Measurements from ENCODE around the gene CNTNAP4. TPM values are rescaled to one million over a fixed set of nuclear protein-coding genes. Genes with fewer than 3 reads are reported as not detected.

CNTNAP4 gene
- polyA plus RNA-seq, 2 donors: not detected

DNA sequence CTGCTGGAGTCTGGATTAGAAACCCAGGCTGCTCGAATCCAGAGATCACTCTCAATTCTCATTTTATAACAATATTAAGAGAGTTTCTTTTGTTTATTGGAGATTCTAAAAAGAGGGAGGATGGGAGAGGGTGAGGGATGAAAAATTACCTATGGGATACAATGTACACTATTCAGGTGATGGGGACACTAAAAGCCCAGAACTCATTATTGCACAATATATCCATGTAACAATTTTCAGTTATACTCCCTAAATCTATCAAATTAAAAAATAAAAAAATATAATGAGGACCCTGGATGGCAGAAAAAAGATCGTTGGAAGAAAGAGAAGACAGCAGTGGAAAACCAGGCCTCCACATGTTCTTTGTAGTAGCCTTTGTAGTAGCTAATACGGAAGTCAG is 100.8 kb downstream of the CNTNAP4 start:
- Histone ChIP-seq H3K27ac (ENCODE audit: low read depth in 2 of 2, low read length in 1 of 2) (no peak overlapping the region), H3K36me3 (ENCODE audit: control insufficient read depth in 2 of 2, insufficient read depth in 2 of 2, low read length in 1 of 2) (no peaks in the 10 kb centered on the region), H3K9me3 (ENCODE audit: control insufficient read depth in 2 of 2, insufficient read depth in 1 of 2, low read depth in 1 of 2, low read length in 1 of 2) (no peaks in the 10 kb centered on the region), H3K4me3 (ENCODE audit: low read depth in 1 of 2, low read length in 2 of 2) (no peak overlapping the region), H3K27me3 (ENCODE audit: control insufficient read depth in 1 of 2, insufficient read depth in 2 of 2, low read length in 2 of 2) (no peaks in the 10 kb centered on the region), H3K4me1 (ENCODE audit: control insufficient read depth in 2 of 2, insufficient read depth in 2 of 2, low read length in 1 of 2) (no peaks in the 10 kb centered on the region)
- 76 to 86% methylated on average over 3 of the region's 3 CpGs for WGBS, 2 donors

DNA sequence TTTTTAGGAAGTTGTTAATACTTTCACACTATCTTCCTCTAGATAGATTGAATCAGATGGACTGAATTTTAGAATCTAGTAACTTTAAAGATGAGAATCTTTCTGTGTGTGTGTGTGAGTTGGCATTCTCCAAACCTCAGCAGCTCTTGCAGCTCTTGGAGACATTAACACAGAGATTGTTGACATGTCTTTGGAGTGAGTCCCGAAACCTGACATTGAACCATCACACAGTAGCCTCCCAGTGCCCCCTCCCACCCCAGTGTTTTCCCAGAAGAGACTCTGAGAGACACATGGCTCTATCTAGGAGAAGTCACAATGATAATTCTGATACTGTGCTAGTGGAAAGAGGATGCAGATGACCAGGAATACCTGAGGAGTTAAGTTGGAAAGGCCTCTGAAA is 103.9 kb downstream of the CNTNAP4 start:
- no peaks in the 10 kb centered on the region for H3K27me3 ChIP-seq (ENCODE audit: control insufficient read depth in 1 of 2, insufficient read depth in 2 of 2, low read length in 2 of 2)
- H3K27ac ChIP-seq (ENCODE audit: low read depth in 2 of 2, low read length in 1 of 2): no peak overlapping the region
- H3K36me3 ChIP-seq (ENCODE audit: control insufficient read depth in 2 of 2, insufficient read depth in 2 of 2, low read length in 1 of 2): no peaks in the 10 kb centered on the region
- 60 to 68% methylated on average over 1 of the region's 1 CpG for WGBS, 2 donors
- no peaks in the 10 kb centered on the region for H3K9me3 ChIP-seq (ENCODE audit: control insufficient read depth in 2 of 2, insufficient read depth in 1 of 2, low read depth in 1 of 2, low read length in 1 of 2)
- H3K4me3 ChIP-seq (ENCODE audit: low read depth in 1 of 2, low read length in 2 of 2): no peak overlapping the region
- no peaks in the 10 kb centered on the region for H3K4me1 ChIP-seq (ENCODE audit: control insufficient read depth in 2 of 2, insufficient read depth in 2 of 2, low read length in 1 of 2)

GRCh38 chr16:76385601-76386230 is 108.5 kb downstream of the CNTNAP4 start:
- H3K4me1 ChIP-seq (ENCODE audit: control insufficient read depth in 2 of 2, insufficient read depth in 2 of 2, low read length in 1 of 2): no peaks in the 10 kb centered on the region
- H3K9me3 ChIP-seq (ENCODE audit: control insufficient read depth in 2 of 2, insufficient read depth in 1 of 2, low read depth in 1 of 2, low read length in 1 of 2): no peaks in the 10 kb centered on the region
- H3K27ac ChIP-seq (ENCODE audit: low read depth in 2 of 2, low read length in 1 of 2): no peak overlapping the region
- WGBS, 2 donors: 76 to 82% methylated on average over 7 of the region's 7 CpGs
- no peaks in the 10 kb centered on the region for H3K27me3 ChIP-seq (ENCODE audit: control insufficient read depth in 1 of 2, insufficient read depth in 2 of 2, low read length in 2 of 2)
- H3K36me3 ChIP-seq (ENCODE audit: control insufficient read depth in 2 of 2, insufficient read depth in 2 of 2, low read length in 1 of 2): no peaks in the 10 kb centered on the region
- H3K4me3 ChIP-seq (ENCODE audit: low read depth in 1 of 2, low read length in 2 of 2): no peak overlapping the region

DNA sequence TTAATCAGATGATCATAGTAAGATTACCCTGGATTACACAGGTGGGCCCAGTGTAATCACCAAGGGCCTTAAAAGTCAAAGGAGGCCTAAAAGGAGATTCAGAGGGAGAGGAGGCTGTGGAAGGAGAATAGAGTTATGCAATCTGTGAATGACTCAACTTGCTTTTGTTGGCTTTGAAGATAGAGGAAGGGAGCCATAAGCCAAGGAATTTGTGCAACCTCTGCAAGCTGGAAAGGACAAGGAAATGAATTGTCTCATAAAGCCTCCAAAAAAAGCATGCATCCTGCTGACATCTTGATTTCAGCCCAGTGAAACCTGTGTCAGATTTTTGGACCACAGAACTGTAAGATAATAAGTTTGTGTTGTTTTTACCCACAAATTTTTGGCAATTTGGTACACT is 109.6 kb downstream of the CNTNAP4 start:
- peaks cover 0 to 2% of the 10 kb centered on the region in 2 donors for H3K9me3 ChIP-seq (ENCODE audit: control insufficient read depth in 2 of 2, insufficient read depth in 1 of 2, low read depth in 1 of 2, low read length in 1 of 2)
- H3K4me1 ChIP-seq (ENCODE audit: control insufficient read depth in 2 of 2, insufficient read depth in 2 of 2, low read length in 1 of 2): no peaks in the 10 kb centered on the region
- no peaks in the 10 kb centered on the region for H3K27me3 ChIP-seq (ENCODE audit: control insufficient read depth in 1 of 2, insufficient read depth in 2 of 2, low read length in 2 of 2)
- H3K36me3 ChIP-seq (ENCODE audit: control insufficient read depth in 2 of 2, insufficient read depth in 2 of 2, low read length in 1 of 2): no peaks in the 10 kb centered on the region
- no peak overlapping the region for H3K27ac ChIP-seq (ENCODE audit: low read depth in 2 of 2, low read length in 1 of 2)
- no peak overlapping the region for H3K4me3 ChIP-seq (ENCODE audit: low read depth in 1 of 2, low read length in 2 of 2)

- H3K4me1 ChIP-seq (ENCODE audit: control insufficient read depth in 2 of 2, insufficient read depth in 2 of 2, low read length in 1 of 2): no peaks in the 10 kb centered on the region
- no peaks in the 10 kb centered on the region for H3K36me3 ChIP-seq (ENCODE audit: control insufficient read depth in 2 of 2, insufficient read depth in 2 of 2, low read length in 1 of 2)
- 25 to 30% methylated on average over 2 of the region's 2 CpGs for WGBS, 2 donors
- peaks cover 0 to 2% of the 10 kb centered on the region in 2 donors for H3K9me3 ChIP-seq (ENCODE audit: control insufficient read depth in 2 of 2, insufficient read depth in 1 of 2, low read depth in 1 of 2, low read length in 1 of 2)
- H3K27ac ChIP-seq (ENCODE audit: low read depth in 2 of 2, low read length in 1 of 2): no peak overlapping the region
- H3K27me3 ChIP-seq (ENCODE audit: control insufficient read depth in 1 of 2, insufficient read depth in 2 of 2, low read length in 2 of 2): no peaks in the 10 kb centered on the region
- H3K4me3 ChIP-seq (ENCODE audit: low read depth in 1 of 2, low read length in 2 of 2): no peak overlapping the region
Measured at GRCh38 chr16:76387994-76388393, 110.8 kb downstream of the CNTNAP4 start.

- no peaks in the 10 kb centered on the region for H3K4me1 ChIP-seq (ENCODE audit: control insufficient read depth in 2 of 2, insufficient read depth in 2 of 2, low read length in 1 of 2)
- no peaks in the 10 kb centered on the region for H3K36me3 ChIP-seq (ENCODE audit: control insufficient read depth in 2 of 2, insufficient read depth in 2 of 2, low read length in 1 of 2)
- H3K9me3 ChIP-seq (ENCODE audit: control insufficient read depth in 2 of 2, insufficient read depth in 1 of 2, low read depth in 1 of 2, low read length in 1 of 2): peaks cover 0 to 2% of the 10 kb centered on the region in 2 donors
- H3K4me3 ChIP-seq (ENCODE audit: low read depth in 1 of 2, low read length in 2 of 2): no peak overlapping the region
- WGBS, 2 donors: 76 to 85% methylated on average over 6 of the region's 6 CpGs
- no peaks in the 10 kb centered on the region for H3K27me3 ChIP-seq (ENCODE audit: control insufficient read depth in 1 of 2, insufficient read depth in 2 of 2, low read length in 2 of 2)
- H3K27ac ChIP-seq (ENCODE audit: low read depth in 2 of 2, low read length in 1 of 2): no peak overlapping the region
Measured at GRCh38 chr16:76389126-76389525, 111.9 kb downstream of the CNTNAP4 start.

- 72 to 83% methylated on average over 1 of the region's 1 CpG for WGBS, 2 donors
- H3K9me3 ChIP-seq (ENCODE audit: control insufficient read depth in 2 of 2, insufficient read depth in 1 of 2, low read depth in 1 of 2, low read length in 1 of 2): peaks cover 0 to 2% of the 10 kb centered on the region in 2 donors
- H3K27me3 ChIP-seq (ENCODE audit: control insufficient read depth in 1 of 2, insufficient read depth in 2 of 2, low read length in 2 of 2): no peaks in the 10 kb centered on the region
- no peak overlapping the region for H3K27ac ChIP-seq (ENCODE audit: low read depth in 2 of 2, low read length in 1 of 2)
- H3K36me3 ChIP-seq (ENCODE audit: control insufficient read depth in 2 of 2, insufficient read depth in 2 of 2, low read length in 1 of 2): no peaks in the 10 kb centered on the region
- H3K4me1 ChIP-seq (ENCODE audit: control insufficient read depth in 2 of 2, insufficient read depth in 2 of 2, low read length in 1 of 2): no peaks in the 10 kb centered on the region
- H3K4me3 ChIP-seq (ENCODE audit: low read depth in 1 of 2, low read length in 2 of 2): no peak overlapping the region
Measured at GRCh38 chr16:76390476-76390875, 113.3 kb downstream of the CNTNAP4 start.

GRCh38 chr16:76396977-76397376 is 119.8 kb downstream of the CNTNAP4 start:
- 59 to 64% methylated on average over 4 of the region's 4 CpGs for WGBS, 2 donors

GRCh38 chr16:76409706-76410105 is 132.5 kb downstream of the CNTNAP4 start:
- 54 to 60% methylated on average over 1 of the region's 1 CpG for whole genome bisulfite sequencing, 2 donors
- Histone ChIP-seq H3K4me3 (ENCODE audit: low read depth in 1 of 2, low read length in 2 of 2) (no peak overlapping the region), H3K9me3 (ENCODE audit: control insufficient read depth in 2 of 2, insufficient read depth in 1 of 2, low read depth in 1 of 2, low read length in 1 of 2) (no peaks in the 10 kb centered on the region), H3K36me3 (ENCODE audit: control insufficient read depth in 2 of 2, insufficient read depth in 2 of 2, low read length in 1 of 2) (no peaks in the 10 kb centered on the region), H3K27ac (ENCODE audit: low read depth in 2 of 2, low read length in 1 of 2) (no peak overlapping the region), H3K27me3 (ENCODE audit: control insufficient read depth in 1 of 2, insufficient read depth in 2 of 2, low read length in 2 of 2) (no peaks in the 10 kb centered on the region), H3K4me1 (ENCODE audit: control insufficient read depth in 2 of 2, insufficient read depth in 2 of 2, low read length in 1 of 2) (no peaks in the 10 kb centered on the region)

More at GRCh38 chr16:76396977-76397376, 119.8 kb downstream of the CNTNAP4 start:
- no peaks in the 10 kb centered on the region for H3K27me3 ChIP-seq (ENCODE audit: control insufficient read depth in 1 of 2, insufficient read depth in 2 of 2, low read length in 2 of 2)
- H3K4me3 ChIP-seq (ENCODE audit: low read depth in 1 of 2, low read length in 2 of 2): no peak overlapping the region
- H3K27ac ChIP-seq (ENCODE audit: low read depth in 2 of 2, low read length in 1 of 2): no peak overlapping the region
- H3K9me3 ChIP-seq (ENCODE audit: control insufficient read depth in 2 of 2, insufficient read depth in 1 of 2, low read depth in 1 of 2, low read length in 1 of 2): peaks cover 2% of the 10 kb centered on the region in 2 donors
- no peaks in the 10 kb centered on the region for H3K36me3 ChIP-seq (ENCODE audit: control insufficient read depth in 2 of 2, insufficient read depth in 2 of 2, low read length in 1 of 2)
- no peaks in the 10 kb centered on the region for H3K4me1 ChIP-seq (ENCODE audit: control insufficient read depth in 2 of 2, insufficient read depth in 2 of 2, low read length in 1 of 2)

- H3K4me3 ChIP-seq (ENCODE audit: low read depth in 1 of 2, low read length in 2 of 2): no peak overlapping the region
- 44 to 58% methylated on average over 2 of the region's 2 CpGs for WGBS, 2 donors
- no peak overlapping the region for H3K27ac ChIP-seq (ENCODE audit: low read depth in 2 of 2, low read length in 1 of 2)
Measured at GRCh38 chr16:76421571-76421970, 144.4 kb downstream of the CNTNAP4 start.

More at GRCh38 chr16:76421571-76421970, 144.4 kb downstream of the CNTNAP4 start:
- Histone ChIP-seq H3K27me3 (ENCODE audit: control insufficient read depth in 1 of 2, insufficient read depth in 2 of 2, low read length in 2 of 2) (no peaks in the 10 kb centered on the region), H3K4me1 (ENCODE audit: control insufficient read depth in 2 of 2, insufficient read depth in 2 of 2, low read length in 1 of 2) (no peaks in the 10 kb centered on the region), H3K36me3 (ENCODE audit: control insufficient read depth in 2 of 2, insufficient read depth in 2 of 2, low read length in 1 of 2) (no peaks in the 10 kb centered on the region), H3K9me3 (ENCODE audit: control insufficient read depth in 2 of 2, insufficient read depth in 1 of 2, low read depth in 1 of 2, low read length in 1 of 2) (no peaks in the 10 kb centered on the region)
